Measurements from ENCODE around the gene COL21A1. TPM values are rescaled to one million over a fixed set of nuclear protein-coding genes. Genes with fewer than 3 reads are reported as not detected.

Gene COL21A1
- total RNA-seq, 4 donors from 2014 or later, result 8.3 to 22.2 (median 9.0) TPM

- Histone ChIP-seq H3K36me3 (peaks cover 0 to 12% (median 0%) of the 10 kb centered on the region in 4 donors), H3K27me3 (no peaks in the 10 kb centered on the region), H3K9me3 (no peaks in the 10 kb centered on the region), H3K4me3 (no peak overlapping the region), H3K27ac (replicated peaks in 1 of 4) (no peak overlapping the region), H3K4me1 (peaks cover 0 to 39% (median 27%) of the 10 kb centered on the region in 4 donors)
- 0% methylated on average over 1 of the region's 1 CpG for WGBS
- intact Hi-C loops (cut with DNase I), result no loop called here
- no peak for DNase-seq (ENCODE audit: extremely low spot score)
- TF ChIP-seq CTCF (IDR thresholded peaks at IDR 0.05) (no peak), POLR2AphosphoS5 (IDR thresholded peaks at IDR 0.05) (no peak), EP300 (IDR thresholded peaks at IDR 0.05) (no peak), POLR2A (IDR thresholded peaks at IDR 0.05; ENCODE audit: low read depth) (no peak)
Observed at GRCh38 chr6:56145616-56146015, 101.8 kb downstream of the COL21A1 start.

DNA sequence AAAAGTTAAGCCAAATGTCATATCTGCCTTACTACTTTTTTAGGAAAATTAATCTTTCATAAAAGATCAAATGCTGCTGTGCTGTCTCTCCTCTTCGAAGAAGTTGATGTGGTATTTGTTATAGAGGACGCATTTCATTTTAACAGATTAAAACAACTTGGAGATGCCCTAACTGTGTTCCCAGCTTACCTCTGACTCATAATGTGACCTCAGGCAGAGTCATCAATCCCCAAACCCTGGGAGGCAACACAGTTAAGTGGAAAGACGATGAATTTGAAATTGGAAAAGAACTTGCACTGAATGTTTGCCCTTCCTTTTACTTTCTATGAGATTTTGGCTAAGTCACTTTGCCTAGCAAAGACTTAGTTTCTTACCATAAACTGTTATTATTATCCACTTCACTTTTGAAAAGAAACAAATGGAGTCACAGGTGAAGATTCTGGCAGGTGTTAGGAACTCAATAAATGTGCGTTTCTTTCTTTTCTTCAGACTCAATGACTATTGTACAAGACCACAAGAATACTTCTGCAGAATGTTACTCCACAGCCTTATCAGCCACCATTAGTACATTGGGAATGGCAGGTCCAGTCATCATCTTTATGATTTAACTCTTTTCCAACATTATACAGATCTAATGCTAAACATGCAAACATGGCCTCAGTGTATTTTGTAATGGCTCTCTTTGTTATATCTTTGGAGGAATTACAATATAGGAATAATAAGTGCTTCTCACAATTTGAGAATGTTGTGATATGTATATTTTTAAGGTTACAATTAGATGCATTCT lies 102.6 kb downstream of the COL21A1 start:
- 52% methylated on average over 4 of the region's 4 CpGs for WGBS
- no peak for DNase-seq (ENCODE audit: extremely low spot score)
- Histone ChIP-seq H3K27me3 (no peaks in the 10 kb centered on the region), H3K4me3 (no peak overlapping the region), H3K27ac (replicated peaks in 1 of 4) (no peak overlapping the region), H3K4me1 (peaks cover 0 to 39% (median 27%) of the 10 kb centered on the region in 4 donors), H3K36me3 (peaks cover 0 to 12% (median 0%) of the 10 kb centered on the region in 4 donors), H3K9me3 (no peaks in the 10 kb centered on the region)
- intact Hi-C loops (cut with DNase I), result no loop called here
- TF ChIP-seq EP300 (IDR thresholded peaks at IDR 0.05), result no peak
- no peak for TF ChIP-seq POLR2AphosphoS5 (IDR thresholded peaks at IDR 0.05)
- TF ChIP-seq CTCF (IDR thresholded peaks at IDR 0.05), result no peak

GRCh38 chr6:56143796-56144195 lies 103.6 kb downstream of the COL21A1 start:
- H3K4me1 ChIP-seq, result peaks cover 0 to 39% (median 27%) of the 10 kb centered on the region in 4 donors
- intact Hi-C loops (cut with DNase I), result no loop called here
- H3K9me3 ChIP-seq, result no peaks in the 10 kb centered on the region
- peaks cover 0 to 12% (median 0%) of the 10 kb centered on the region in 4 donors for H3K36me3 ChIP-seq
- no peak overlapping the region for H3K4me3 ChIP-seq
- DNase-seq (ENCODE audit: extremely low spot score), result no peak
- no peaks in the 10 kb centered on the region for H3K27me3 ChIP-seq
- WGBS, result 86% methylated on average over 2 of the region's 2 CpGs
- no peak for TF ChIP-seq POLR2A (IDR thresholded peaks at IDR 0.05; ENCODE audit: low read depth)
- TF ChIP-seq CTCF (IDR thresholded peaks at IDR 0.05), result no peak
- TF ChIP-seq EP300 (IDR thresholded peaks at IDR 0.05), result no peak
- TF ChIP-seq POLR2AphosphoS5 (IDR thresholded peaks at IDR 0.05), result no peak
- no peak overlapping the region for H3K27ac ChIP-seq (replicated peaks in 1 of 4)

GRCh38 chr6:56140090-56140489 lies 107.3 kb downstream of the COL21A1 start:
- no peaks in the 10 kb centered on the region for H3K9me3 ChIP-seq
- peaks cover 0 to 12% (median 0%) of the 10 kb centered on the region in 4 donors for H3K36me3 ChIP-seq
- H3K27me3 ChIP-seq, result no peaks in the 10 kb centered on the region
- no peak for DNase-seq (ENCODE audit: extremely low spot score)
- TF ChIP-seq EP300 (IDR thresholded peaks at IDR 0.05) (no peak), POLR2A (IDR thresholded peaks at IDR 0.05; ENCODE audit: low read depth) (no peak)
- H3K4me3 ChIP-seq, result no peak overlapping the region
- peaks cover 0 to 6% (median 1%) of the 10 kb centered on the region in 4 donors for H3K4me1 ChIP-seq
- no peak overlapping the region for H3K27ac ChIP-seq (replicated peaks in 1 of 4)
- intact Hi-C loops (cut with DNase I), result no loop called here

DNA sequence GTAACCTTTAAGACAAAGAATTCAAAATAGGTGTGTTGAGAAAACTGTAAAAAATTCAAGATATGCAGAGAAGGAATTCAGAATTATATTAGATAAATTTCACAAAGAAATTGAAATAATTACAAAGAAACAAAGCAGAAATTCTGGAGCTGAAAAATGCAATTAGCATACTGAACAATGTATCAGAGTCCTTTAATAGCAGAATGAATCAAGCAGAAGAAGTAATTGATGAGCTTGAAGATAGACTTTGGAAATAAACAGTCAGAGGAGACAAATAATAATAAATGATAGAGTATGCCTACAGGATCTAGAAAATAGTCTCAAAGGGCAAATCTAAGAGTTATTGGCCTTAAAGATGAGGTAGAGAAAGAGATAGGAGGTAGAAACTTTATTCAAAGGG lies 131.7 kb downstream of the COL21A1 start:
- TF ChIP-seq EP300 (IDR thresholded peaks at IDR 0.05) (no peak), POLR2AphosphoS5 (IDR thresholded peaks at IDR 0.05) (no peak), POLR2A (IDR thresholded peaks at IDR 0.05; ENCODE audit: low read depth) (no peak), CTCF (IDR thresholded peaks at IDR 0.05) (no peak)
- no peak for DNase-seq (ENCODE audit: extremely low spot score)
- no peak overlapping the region for H3K27ac ChIP-seq (replicated peaks in 1 of 4)
- intact Hi-C loops (cut with DNase I), result no loop called here
- no peaks in the 10 kb centered on the region for H3K4me1 ChIP-seq
- no peak overlapping the region for H3K4me3 ChIP-seq
- peaks cover 0 to 13% (median 2%) of the 10 kb centered on the region in 4 donors for H3K36me3 ChIP-seq
- no peaks in the 10 kb centered on the region for H3K27me3 ChIP-seq
- peaks cover 0 to 12% (median 2%) of the 10 kb centered on the region in 4 donors for H3K9me3 ChIP-seq

Measured in esophagus muscularis mucosa (tissue), 4 donors.